Fibroblast of pulmonary artery (primary cell): ENCODE data around the gene INSIG1.
A peak's percentile ranks its signal among the peaks of the same experiment; 100 is the strongest.

Source experiments
- DNase-seq: peaks from one replicate; pipeline ENCODE4 v3.0.0-alpha.2; 2010; ENCODE audit warnings: low read depth
- H3K4me3 ChIP-seq: replicated peaks from 2 replicates; pipeline ENCODE4 v1.5.1; 2011; ENCODE audit warnings: low read depth, mild to moderate bottlenecking, control low read depth, low read length, moderate library complexity
- TF ChIP-seq, protein P1 (sequence below): IDR thresholded peaks from 2 replicates; pipeline ENCODE4 v1.5.1; 2011; ENCODE audit warnings: mild to moderate bottlenecking, control low read depth, low read length, inconsistent platforms; ENCODE audit errors: missing control alignments

The INSIG1 gene

GRCh38 chr7:155297517-155298287, at the start of gene INSIG1:
INSIG1 (plus strand) TSS chr7:155297878; CDS start chr7:155298286, 408 bp downstream.
- peak within 1 kb of the TSS; percentile 65 for H3K4me3 ChIP-seq
- TF ChIP-seq, protein P1, sequence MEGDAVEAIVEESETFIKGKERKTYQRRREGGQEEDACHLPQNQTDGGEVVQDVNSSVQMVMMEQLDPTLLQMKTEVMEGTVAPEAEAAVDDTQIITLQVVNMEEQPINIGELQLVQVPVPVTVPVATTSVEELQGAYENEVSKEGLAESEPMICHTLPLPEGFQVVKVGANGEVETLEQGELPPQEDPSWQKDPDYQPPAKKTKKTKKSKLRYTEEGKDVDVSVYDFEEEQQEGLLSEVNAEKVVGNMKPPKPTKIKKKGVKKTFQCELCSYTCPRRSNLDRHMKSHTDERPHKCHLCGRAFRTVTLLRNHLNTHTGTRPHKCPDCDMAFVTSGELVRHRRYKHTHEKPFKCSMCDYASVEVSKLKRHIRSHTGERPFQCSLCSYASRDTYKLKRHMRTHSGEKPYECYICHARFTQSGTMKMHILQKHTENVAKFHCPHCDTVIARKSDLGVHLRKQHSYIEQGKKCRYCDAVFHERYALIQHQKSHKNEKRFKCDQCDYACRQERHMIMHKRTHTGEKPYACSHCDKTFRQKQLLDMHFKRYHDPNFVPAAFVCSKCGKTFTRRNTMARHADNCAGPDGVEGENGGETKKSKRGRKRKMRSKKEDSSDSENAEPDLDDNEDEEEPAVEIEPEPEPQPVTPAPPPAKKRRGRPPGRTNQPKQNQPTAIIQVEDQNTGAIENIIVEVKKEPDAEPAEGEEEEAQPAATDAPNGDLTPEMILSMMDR: no peak
- DNase-seq: peak; percentile 95

DNA sequence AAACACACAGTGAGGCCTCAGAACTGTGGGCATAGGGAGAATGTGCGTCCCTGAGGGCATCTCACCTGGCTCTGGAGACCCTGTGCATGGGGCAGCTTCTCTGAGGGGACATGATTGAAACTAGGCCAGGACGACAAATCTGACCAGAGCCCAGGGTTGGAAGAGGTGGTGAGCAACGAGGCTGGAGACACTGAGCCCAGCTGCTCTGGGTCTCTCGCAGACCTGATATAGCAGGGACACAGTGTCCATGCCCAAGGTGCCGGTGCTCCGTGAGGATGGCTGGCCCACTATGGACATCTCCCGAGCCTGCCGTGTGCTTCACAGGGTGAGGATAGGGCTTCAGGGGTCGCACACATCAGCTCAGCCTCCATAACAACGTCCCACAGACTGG, 49.3 kb upstream of the INSIG1 start:
- TF ChIP-seq, protein P1: no peak
- DNase-seq: no peak
- H3K4me3 ChIP-seq: no peak overlapping the region

GRCh38 chr7:155251831-155252230, 45.8 kb upstream of the INSIG1 start:
- no peak for DNase-seq
- TF ChIP-seq, protein P1: no peak
- H3K4me3 ChIP-seq: no peak overlapping the region

- TF ChIP-seq, protein P1: no peak
- no peak for DNase-seq
Observed at GRCh38 chr7:155252444-155252887, 45.2 kb upstream of the INSIG1 start.

DNA sequence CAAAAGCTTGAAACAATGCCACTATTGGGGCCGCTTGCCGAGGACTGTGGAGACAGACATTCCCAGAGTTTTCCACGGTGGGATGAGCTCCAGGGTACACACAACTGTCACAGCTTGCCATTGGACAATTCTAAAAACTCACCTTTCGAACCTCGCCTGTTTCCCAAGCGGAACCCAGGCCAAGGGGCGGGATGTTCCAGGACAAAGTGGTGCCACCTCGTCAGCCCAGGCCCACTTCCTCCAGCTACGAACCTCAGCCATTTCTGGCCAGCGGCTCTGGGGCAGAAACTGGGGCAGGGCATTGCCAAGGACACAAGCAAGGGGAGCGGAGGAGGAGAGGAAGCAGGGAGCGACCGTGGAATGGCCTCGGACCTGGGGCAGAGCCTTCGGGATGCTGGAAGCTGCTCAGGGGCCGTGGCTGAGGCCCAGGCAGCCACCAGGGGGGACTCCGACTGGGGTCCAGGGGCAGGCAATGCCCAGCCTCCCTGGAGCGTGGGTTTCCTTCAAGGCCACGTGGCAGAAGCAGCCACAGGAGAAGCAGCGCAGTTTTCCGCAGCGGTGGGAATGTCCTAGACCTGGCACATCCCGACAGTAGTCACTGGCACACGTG, 44.7 kb upstream of the INSIG1 start:
- DNase-seq: no peak
- TF ChIP-seq, protein P1: no peak
- no peak overlapping the region for H3K4me3 ChIP-seq

More at GRCh38 chr7:155252444-155252887, 45.2 kb upstream of the INSIG1 start:
- H3K4me3 ChIP-seq: no peak overlapping the region

DNA sequence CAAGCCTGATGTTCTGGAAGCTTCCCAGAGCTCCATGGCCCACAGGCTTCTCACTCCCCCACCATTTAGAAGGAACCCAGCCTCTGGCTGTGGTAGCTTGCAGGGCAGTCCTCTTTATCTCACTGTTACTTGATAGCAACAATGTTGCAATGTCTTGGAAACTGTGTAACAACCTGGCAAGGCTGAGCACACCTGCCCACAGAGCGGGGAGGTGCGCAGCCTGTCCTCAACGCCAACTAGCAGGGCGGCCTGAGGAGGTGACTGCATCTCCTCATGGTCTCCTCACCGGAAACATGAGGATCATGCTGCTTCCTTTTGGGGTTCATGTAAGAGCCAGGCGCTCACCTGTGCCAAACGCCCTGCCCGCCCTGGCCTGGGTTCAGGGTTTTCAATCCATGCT, 43.7 kb upstream of the INSIG1 start:
- H3K4me3 ChIP-seq: no peak overlapping the region
- TF ChIP-seq, protein P1: no peak
- no peak for DNase-seq
